Tibial nerve (tissue), 4 donors: ENCODE results near the gene TMIGD1.

Experiments
- CTCF ChIP-seq, 5 experiments: fragments of 200-600 bp in 3 of 5; fragments of 450-650 bp in 2 of 5; sonication (generic) in 3 of 5; IDR thresholded peaks; one replicate each; pipeline ENCODE4 v1.5.1; 2016 to 2019; ENCODE audit warnings: antibody characterized with exemption in 5 of 5, mild to moderate bottlenecking in 3 of 5, moderate library complexity in 2 of 5
- EP300 ChIP-seq, 2 donors: sonication (generic); formaldehyde crosslinking; IDR thresholded peaks; one replicate each; pipeline ENCODE4 v1.6.1; 2017; ENCODE audit warnings: antibody characterized with exemption in 2 of 2, mild to moderate bottlenecking in 1 of 2
- POLR2A ChIP-seq, 2 donors: fragments of 450-650 bp; IDR thresholded peaks; one replicate each; pipeline ENCODE4 v1.6.1; 2017; ENCODE audit warnings: antibody characterized with exemption in 2 of 2, mild to moderate bottlenecking in 2 of 2, moderate library complexity in 2 of 2

GRCh38 chr17:30292286-30292858 is 41.5 kb downstream of the TMIGD1 start:
- TF ChIP-seq POLR2A (IDR thresholded peaks at IDR 0.05) (peak in 1 of 2 donors; percentile 4), CTCF (IDR thresholded peaks at IDR 0.05) (no peak), EP300 (IDR thresholded peaks at IDR 0.05) (no peak)
